IPS-18a (cell line): ENCODE measurements around the gene CDS1.
A peak's percentile ranks its signal among the peaks of the same experiment; 100 is the strongest.
"Not testable (repeated sequence)": the region's sequence is repeated elsewhere in the genome, so short reads cannot be mapped to it uniquely, and the experiment has no call there.

ENCODE experiments used
- H3K27ac ChIP-seq: one replicate; pipeline ENCODE4 v1.5.1; 2013; ENCODE audit warnings: low read length
- H3K27me3 ChIP-seq: one replicate; pipeline ENCODE4 v1.6.1; 2013; ENCODE audit warnings: mild to moderate bottlenecking, low read length; ENCODE audit not compliant: control insufficient read depth, insufficient read depth
- H3K36me3 ChIP-seq: one replicate; pipeline ENCODE4 v1.6.1; 2013; ENCODE audit warnings: low read depth, low read length; ENCODE audit not compliant: control insufficient read depth
- H3K4me1 ChIP-seq: one replicate; pipeline ENCODE4 v1.6.1; 2013; ENCODE audit warnings: low read depth, low read length; ENCODE audit not compliant: control insufficient read depth
- H3K4me3 ChIP-seq: one replicate; pipeline ENCODE4 v1.5.1; 2013; ENCODE audit warnings: low read length
- H3K9ac ChIP-seq: one replicate; pipeline ENCODE4 v1.6.1; 2013; ENCODE audit warnings: mild to moderate bottlenecking, low read length, moderate library complexity
- H3K9me3 ChIP-seq: one replicate; pipeline ENCODE4 v1.6.1; 2013; ENCODE audit warnings: low read depth, low read length; ENCODE audit not compliant: control insufficient read depth

The CDS1 gene

GRCh38 chr4:84582988-84583875, at the start of gene CDS1:
Gene CDS1 (plus strand): TSS chr4:84583127. CDS start chr4:84583402, 275 bp downstream.
- no peaks in the 10 kb centered on the region for H3K9me3 ChIP-seq
- H3K9ac ChIP-seq = peak within 1 kb of the TSS; percentile 70
- H3K4me1 ChIP-seq = peaks cover 36% of the 10 kb centered on the region
- H3K27ac ChIP-seq = no peak within 1 kb of the TSS
- no peaks in the 10 kb centered on the region for H3K36me3 ChIP-seq
- H3K27me3 ChIP-seq = peaks cover 37% of the 10 kb centered on the region
- H3K4me3 ChIP-seq = peak within 1 kb of the TSS; percentile 90

DNA sequence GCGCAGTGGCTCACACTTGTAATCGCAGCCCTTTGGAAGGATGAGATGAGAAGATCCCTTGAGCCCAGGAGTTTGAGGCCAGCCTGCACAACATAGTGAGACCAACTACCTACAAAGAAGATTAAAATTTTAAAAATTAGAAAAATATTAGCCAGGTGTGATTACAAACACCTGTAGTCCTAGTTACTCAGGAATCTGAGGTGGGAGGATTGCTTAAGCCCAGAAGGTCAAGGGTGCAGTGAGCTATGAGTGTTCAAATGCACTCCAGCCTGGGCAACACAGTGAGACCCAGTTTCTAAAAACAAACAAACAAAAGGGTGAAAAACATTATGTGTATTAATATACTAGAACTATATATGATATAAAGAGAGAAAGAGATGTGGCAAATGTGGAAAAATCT, 47.0 kb upstream of the CDS1 start:
- Histone ChIP-seq H3K9me3 (no peaks in the 10 kb centered on the region), H3K27ac (no peak overlapping the region), H3K27me3 (no peaks in the 10 kb centered on the region), H3K4me3 (no peak overlapping the region), H3K36me3 (no peaks in the 10 kb centered on the region), H3K9ac (no peak overlapping the region), H3K4me1 (no peaks in the 10 kb centered on the region)

DNA sequence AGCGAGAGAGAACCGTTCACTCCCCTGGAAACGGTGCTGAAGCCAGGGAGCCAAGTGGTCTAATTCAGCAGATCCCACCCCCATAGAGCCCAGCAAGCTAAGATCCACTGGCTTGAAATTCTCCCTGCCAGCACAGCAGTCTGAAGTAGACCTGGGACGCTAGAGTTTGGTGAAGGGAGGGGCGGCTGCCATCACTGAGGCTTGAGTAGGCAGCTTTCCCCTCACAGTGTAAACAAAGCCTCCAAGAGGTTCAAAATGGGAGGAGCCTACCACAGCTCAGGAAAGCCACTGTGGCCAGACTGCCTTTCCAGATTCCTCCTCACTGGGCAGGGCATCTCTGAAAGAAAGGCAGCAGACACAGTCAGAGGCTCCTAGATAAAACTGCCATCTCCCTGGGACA, 37.8 kb upstream of the CDS1 start:
- no peaks in the 10 kb centered on the region for H3K27me3 ChIP-seq
- no peaks in the 10 kb centered on the region for H3K9me3 ChIP-seq
- no peak overlapping the region for H3K4me3 ChIP-seq
- H3K4me1 ChIP-seq = no peaks in the 10 kb centered on the region
- no peak overlapping the region for H3K27ac ChIP-seq
- no peak overlapping the region for H3K9ac ChIP-seq
- no peaks in the 10 kb centered on the region for H3K36me3 ChIP-seq

GRCh38 chr4:84547211-84547610, 35.7 kb upstream of the CDS1 start:
- H3K4me3 ChIP-seq = no peak overlapping the region
- H3K36me3 ChIP-seq = no peaks in the 10 kb centered on the region
- H3K4me1 ChIP-seq = no peaks in the 10 kb centered on the region
- no peaks in the 10 kb centered on the region for H3K27me3 ChIP-seq
- H3K9ac ChIP-seq = no peak overlapping the region
- no peak overlapping the region for H3K27ac ChIP-seq
- H3K9me3 ChIP-seq = no peaks in the 10 kb centered on the region

- not testable (repeated sequence) for H3K9ac ChIP-seq, H3K4me1 ChIP-seq, H3K9me3 ChIP-seq, H3K4me3 ChIP-seq, H3K36me3 ChIP-seq, H3K27me3 ChIP-seq, H3K27ac ChIP-seq
These were observed 33.7 kb upstream of the CDS1 start for GRCh38 chr4:84549191-84549590.

GRCh38 chr4:84562156-84562555, 20.8 kb upstream of the CDS1 start:
- Histone ChIP-seq H3K4me1 (peaks cover 21% of the 10 kb centered on the region), H3K9me3 (peaks cover 5% of the 10 kb centered on the region), H3K9ac (no peak overlapping the region), H3K4me3 (no peak overlapping the region), H3K36me3 (no peaks in the 10 kb centered on the region), H3K27ac (no peak overlapping the region), H3K27me3 (no peaks in the 10 kb centered on the region)

DNA sequence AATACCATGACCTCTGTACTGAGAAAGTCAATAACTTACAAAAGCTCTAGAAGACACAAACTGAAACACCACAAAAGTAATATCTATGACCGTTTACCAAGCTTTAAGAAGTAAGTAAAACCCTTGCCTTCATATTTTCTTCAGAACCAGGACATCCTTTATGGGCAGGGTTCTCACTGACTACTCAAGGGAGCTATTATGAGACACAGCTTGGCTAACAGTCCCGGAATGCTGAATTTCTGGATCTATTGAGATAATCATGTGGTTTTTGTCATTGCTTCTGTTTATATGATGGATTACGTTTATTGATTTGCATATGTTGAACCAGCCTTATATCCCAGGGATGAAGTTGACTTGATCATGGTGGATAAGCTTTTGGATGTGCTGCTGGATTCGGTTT, 19.9 kb upstream of the CDS1 start:
- Histone ChIP-seq H3K9me3 (peaks cover 5% of the 10 kb centered on the region), H3K4me1 (peaks cover 21% of the 10 kb centered on the region), H3K36me3 (no peaks in the 10 kb centered on the region), H3K9ac (no peak overlapping the region), H3K4me3 (no peak overlapping the region), H3K27me3 (no peaks in the 10 kb centered on the region), H3K27ac (no peak overlapping the region)

DNA sequence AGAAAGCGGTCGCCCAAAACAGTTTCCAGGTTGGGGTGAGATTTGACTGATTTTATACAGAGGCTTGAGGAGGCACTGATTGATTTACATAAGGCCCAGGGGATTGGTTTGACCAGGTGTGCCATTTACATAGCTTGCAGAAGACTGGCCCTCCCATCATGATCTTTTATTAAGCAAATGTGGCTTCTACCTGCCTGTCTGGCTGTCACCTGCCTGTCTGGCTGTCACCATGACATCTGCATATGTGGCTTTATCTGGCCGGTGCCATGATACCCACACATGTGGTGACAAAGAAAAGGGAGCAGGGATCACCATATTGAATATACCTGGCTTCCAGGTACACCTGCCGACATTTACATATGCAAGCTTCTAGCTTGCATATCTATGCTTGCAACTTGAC, 17.0 kb upstream of the CDS1 start:
- H3K4me1 ChIP-seq = peaks cover 34% of the 10 kb centered on the region
- no peaks in the 10 kb centered on the region for H3K27me3 ChIP-seq
- no peak overlapping the region for H3K4me3 ChIP-seq
- no peak overlapping the region for H3K9ac ChIP-seq
- H3K27ac ChIP-seq = no peak overlapping the region
- peaks cover 5% of the 10 kb centered on the region for H3K9me3 ChIP-seq
- H3K36me3 ChIP-seq = no peaks in the 10 kb centered on the region

DNA sequence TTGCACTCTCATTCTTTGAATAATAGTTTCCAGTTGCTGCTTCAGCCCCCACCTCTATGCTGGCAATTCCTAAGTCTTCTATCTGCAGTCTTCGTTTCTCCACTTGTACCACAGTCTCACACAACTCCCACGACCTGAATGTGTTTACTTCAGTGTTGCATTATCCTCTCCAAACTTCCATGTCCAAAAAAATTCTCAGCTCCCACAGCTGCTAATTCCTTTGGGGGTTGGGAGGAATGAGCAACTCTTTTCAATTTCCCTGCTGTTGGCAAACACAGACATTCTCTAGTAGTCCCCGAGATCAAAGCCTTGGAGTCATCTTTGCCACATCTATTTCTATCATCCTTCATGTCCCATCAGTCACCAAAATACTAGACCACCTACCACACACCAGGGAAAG, 14.4 kb upstream of the CDS1 start:
- Histone ChIP-seq H3K9ac (no peak overlapping the region), H3K36me3 (no peaks in the 10 kb centered on the region), H3K27me3 (no peaks in the 10 kb centered on the region), H3K27ac (peak overlapping the region; percentile 33), H3K4me1 (peaks cover 30% of the 10 kb centered on the region), H3K9me3 (peaks cover 5% of the 10 kb centered on the region), H3K4me3 (no peak overlapping the region)

GRCh38 chr4:84569009-84569408, 13.9 kb upstream of the CDS1 start:
- Histone ChIP-seq H3K4me3 (no peak overlapping the region), H3K9me3 (peaks cover 5% of the 10 kb centered on the region), H3K36me3 (no peaks in the 10 kb centered on the region), H3K4me1 (peaks cover 27% of the 10 kb centered on the region), H3K27me3 (no peaks in the 10 kb centered on the region), H3K27ac (no peak overlapping the region), H3K9ac (no peak overlapping the region)

DNA sequence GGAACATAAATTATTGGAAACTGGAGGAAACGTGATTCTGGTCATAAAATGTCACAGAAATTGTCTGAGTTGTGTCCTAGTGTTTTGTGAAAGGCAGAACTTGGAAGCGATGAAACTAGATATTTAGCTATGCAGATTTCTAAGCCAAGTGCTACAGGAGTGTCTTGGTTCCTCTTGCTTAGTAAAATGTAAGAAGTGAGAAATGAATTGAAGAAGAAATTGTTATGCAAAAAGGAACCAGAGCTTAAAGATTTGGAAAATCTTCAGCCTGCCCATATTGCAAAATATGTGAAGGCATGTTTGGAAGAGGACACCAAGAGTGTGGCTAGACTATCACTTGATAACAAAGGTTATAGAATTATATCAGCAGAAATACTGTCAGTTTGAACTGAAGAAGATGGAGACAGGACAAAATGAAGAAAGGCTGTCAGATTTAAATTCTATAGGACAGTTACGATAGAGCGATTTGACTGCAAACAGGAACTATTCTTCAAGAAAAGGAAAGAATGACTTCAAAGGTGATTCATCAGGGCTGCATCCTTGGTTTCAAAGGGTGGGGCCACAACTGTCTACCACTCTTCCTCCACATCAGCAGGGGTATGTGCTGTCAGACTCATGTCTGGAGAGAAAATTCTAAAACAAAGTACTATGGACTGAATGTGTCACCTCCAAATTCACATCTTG, 9.4 kb upstream of the CDS1 start:
- Histone ChIP-seq H3K4me1 (peaks cover 11% of the 10 kb centered on the region), H3K36me3 (no peaks in the 10 kb centered on the region), H3K27me3 (no peaks in the 10 kb centered on the region), H3K4me3 (no peak overlapping the region), H3K27ac (no peak overlapping the region), H3K9ac (no peak overlapping the region), H3K9me3 (no peaks in the 10 kb centered on the region)
